GM18907 (cell line): ENCODE measurements around the gene CCL16.

Experiments used
- ATAC-seq: cut with Tn5 transposase; IDR thresholded peaks from one replicate; pipeline ENCODE4 v1.9.1; 2021; ENCODE audit warnings: mild to moderate bottlenecking, moderate library complexity; ENCODE audit not compliant: unreplicated experiment

CCL16 gene

GRCh38 chr17:35986643-35987042 lies 5.3 kb upstream of the CCL16 start, which contains the start of gene CCL14:
CCL14 (minus strand) TSS chr17:35986729; CDS start chr17:35986649, 80 bp downstream.
- no peak for ATAC-seq

DNA sequence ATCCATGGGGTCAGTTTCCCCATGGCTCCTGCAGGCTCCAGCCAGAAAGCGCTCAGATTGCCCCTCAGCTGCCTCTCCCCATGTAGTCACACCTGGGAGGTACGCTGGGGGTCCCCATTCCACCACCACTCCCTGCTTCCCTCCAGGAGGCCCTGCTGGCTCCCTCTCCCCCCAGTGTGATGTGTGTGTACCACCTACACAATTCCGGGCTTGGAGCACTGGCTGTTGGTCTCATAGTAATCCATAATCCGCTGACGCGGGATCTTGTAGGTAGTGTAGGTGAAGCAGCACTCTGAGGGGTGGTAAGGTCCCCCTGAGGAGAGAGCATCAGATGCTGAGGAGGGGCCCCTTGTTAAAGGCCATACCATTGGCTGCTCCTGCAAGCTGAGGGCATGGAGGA lies 2.8 kb upstream of the CCL16 start:
- no peak for ATAC-seq

DNA sequence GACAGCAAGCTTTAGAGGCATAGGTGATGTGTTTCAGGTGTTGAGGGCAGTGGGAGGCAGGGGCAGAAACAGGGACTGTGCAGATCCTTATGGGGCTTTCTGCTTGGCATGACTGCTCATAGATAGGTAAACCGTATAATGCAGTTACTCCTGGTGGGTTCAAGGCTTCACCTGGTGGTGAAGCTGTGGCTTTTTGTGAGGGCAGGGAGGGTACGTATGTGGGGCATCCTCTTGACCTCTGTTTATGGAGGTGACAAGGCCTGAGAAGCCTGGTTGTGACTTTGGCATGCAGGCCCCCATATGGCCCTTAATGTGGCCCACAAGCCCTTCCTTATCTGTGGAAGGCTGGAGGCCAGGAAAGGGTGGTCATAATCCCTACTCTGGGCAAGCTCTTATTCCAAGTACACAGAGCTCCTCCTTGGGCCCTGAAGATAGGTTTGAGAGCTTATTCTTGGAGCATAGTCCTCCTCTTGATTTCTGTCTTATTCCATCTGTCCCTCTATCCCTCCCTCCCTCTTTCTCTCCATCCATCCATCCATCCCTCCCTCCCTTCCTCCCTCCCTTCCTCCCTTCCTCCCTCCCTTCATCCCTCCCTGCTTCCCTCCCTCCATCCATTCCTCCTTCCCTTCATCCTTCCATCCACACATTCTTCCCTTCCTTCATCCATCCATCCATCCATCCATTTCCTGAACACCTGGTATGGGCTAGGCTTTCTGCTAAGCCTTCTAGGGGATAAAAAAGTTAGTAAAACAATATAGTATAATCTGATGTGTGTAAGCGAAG lies 1.3 kb upstream of the CCL16 start:
- no peak for ATAC-seq

DNA sequence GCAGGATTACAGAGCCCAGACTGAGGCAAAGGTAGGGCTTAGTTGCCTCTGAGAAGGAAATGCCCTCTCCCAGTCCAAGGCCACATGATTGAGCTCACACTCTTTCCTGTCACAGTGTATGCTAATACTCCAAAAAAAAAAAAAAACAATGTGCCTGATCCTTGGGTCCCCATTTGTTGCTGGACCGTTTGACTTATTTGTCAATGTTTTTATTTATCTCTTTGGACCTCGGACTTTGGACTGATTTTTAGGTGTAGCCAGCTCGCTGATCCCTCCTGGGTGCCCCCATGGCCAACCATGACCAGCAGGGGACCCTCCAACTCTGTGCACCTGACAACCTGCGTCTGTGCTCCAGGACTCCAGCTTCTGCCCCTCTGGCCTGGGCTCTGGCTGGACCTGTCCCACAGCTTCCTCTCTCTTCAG lies 622 bp upstream of the CCL16 start:
- ATAC-seq: no peak

DNA sequence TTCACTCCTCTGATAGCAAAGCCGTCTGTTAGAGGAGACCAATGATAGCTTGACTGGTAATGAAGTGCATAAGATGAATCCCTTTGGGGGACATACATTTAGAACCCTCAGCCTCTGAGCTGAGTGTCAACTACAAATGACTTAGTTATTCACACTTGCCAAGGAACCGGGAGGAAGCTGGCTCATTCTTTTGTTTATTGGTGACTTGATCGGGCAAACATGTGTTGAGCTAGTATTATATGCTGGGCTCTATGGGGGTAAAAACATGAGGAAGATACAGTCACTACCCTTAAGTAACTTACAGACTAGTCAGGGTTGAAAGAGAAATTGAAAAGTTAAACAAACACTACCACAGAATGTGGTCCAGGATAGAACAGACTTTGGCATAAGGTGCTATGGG lies 3.0 kb downstream of the CCL16 start:
- no peak for ATAC-seq

GRCh38 chr17:35977509-35977908 lies 3.8 kb downstream of the CCL16 start:
- ATAC-seq: no peak

DNA sequence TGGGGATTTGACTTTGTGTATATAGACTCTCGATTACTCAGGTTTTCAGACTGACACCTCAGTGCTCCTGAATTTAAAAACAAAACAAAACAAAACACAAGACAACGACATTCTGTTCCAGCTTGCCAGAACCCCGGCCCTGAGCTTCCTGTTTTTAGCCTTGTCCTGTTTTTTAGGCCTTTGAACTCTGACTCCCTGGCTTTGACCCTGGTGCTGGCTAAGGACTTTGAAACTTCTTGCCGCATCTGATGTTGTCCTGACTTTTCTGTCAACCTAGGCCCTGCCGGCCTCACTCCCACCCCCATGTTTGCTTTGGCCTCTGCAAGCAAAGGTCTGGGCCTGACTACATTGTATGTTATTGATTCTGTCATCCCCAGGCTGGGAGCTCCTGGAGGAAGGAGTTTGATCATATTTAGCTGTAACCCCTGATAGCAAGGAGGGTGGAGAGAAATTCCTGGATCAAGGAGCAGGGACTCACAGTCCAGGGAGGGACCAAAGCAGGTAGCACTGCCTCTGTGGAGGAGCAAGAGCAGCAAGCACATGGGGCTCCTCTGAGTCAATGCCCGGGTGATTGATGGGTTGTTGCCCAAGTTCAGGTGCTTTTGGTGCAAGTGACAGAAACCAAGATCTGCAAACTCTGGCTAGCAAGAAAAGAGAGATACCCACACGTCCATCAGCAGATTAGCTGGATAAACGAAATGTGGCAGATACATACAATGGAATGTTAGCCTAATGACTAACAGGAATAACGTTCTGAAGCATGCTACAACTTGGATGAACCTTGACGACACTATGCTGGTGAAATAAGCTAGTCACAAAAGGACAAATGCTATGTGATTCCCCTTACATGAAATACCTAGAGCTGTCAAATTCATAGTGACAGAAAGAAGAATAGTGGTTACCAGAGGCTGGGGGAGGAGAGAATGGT lies 7.7 kb downstream of the CCL16 start:
- no peak for ATAC-seq

DNA sequence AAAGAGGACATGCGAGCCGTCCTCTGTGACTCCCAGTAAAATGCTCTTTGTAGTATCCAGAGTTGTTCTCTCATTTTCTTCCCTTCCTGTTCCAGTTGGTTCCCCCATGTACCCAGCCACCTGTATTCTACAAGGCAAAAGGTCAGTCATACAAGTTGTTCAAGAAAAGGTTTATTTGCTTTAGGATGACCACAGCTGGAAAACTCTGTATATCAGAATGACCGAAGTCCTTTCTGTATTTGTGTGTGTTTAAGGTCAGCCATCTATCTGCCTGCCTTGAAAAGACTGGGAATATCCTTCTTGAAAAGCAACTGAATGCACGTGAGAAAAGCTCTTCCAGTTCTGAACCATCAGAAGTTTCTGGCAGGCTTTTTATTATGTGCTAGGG lies 8.4 kb downstream of the CCL16 start:
- no peak for ATAC-seq

- ATAC-seq: no peak
Measured at GRCh38 chr17:35972535-35972934, 8.8 kb downstream of the CCL16 start.

DNA sequence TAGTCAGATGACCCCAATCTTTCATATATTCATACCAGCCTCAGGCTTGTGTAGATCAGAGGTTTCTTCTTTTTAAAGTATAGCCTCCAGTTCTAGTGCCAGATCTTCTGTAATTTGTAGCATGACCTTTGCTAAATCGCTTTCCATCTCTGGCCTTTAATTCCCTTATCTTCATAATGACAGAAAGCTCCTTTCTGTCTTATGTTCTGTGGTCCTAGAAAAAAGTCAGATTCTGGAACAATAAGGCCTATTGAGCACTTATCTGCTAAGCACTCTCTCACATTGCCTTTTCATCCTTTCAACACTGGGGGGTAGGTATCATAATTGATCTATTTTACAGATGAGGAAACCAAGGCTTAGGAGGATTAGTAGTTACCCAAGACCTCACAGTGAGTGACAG lies 9.2 kb downstream of the CCL16 start:
- no peak for ATAC-seq

DNA sequence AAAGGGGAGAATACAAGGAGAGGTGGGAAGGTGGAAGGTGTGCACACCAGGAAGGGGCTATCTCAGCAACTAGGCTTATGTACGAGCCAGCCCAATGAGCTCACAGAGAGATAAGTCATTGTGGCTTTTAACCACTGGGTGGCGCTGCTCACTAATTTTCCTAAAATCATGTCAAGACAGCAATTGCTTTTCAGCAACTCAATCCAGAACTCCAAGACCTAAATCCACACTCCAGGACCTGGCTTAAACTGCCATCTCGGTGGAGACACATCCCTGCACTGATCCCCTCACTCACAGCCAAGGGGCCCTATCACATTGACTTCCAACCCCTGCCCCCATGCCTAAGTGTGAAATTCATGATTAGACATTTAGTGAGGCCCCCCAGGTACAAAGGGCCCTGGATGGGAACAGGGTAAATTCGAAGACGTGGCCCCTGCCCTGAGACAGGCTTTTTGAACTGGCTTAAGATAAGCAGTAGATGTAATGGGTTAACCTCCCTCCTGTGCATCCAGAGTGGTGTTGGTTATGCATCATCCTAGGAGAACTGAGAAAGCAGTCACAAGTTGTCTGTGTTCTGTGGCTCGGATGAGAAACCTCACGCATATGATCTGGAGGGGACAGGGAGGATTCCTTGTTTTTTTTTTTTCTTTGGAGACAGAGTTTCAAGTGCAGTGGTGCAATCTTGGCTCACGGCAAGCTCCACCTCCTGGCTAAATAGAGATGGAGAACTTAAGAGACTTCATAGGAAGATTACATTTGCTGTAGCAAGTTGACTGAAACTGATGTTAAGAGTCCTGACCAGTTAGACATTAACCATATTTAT lies 11.5 kb downstream of the CCL16 start:
- ATAC-seq: no peak

DNA sequence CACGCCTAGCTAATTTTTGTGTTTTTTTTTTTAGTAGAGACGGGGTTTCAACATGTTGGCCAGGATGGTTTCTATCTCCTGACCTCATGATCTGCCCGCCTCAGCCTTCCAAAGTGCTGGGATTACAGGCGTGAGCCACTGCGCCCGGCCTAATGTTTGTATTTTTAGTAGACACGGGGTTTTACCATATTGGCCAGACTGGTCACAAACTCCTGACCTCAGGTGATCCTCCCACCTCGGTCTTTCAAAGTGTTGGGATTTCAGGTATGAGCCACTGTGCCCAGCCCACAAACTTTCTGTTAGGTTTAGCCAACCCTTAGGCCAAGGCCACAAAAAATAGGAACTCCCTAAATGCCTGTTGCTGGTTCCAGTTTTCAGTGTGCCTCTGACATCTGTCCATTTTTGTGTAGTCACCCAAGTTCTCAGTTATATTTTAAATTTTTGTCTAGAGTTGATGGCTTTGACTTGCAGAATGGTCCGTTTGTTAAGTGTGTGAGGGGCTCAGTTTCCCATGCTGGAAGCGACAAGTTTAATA lies 12.7 kb downstream of the CCL16 start:
- ATAC-seq: no peak

- no peak for ATAC-seq
Measured at GRCh38 chr17:35965272-35965671, 16.0 kb downstream of the CCL16 start.

- ATAC-seq: no peak
Measured at GRCh38 chr17:35963663-35964062, 17.6 kb downstream of the CCL16 start.

DNA sequence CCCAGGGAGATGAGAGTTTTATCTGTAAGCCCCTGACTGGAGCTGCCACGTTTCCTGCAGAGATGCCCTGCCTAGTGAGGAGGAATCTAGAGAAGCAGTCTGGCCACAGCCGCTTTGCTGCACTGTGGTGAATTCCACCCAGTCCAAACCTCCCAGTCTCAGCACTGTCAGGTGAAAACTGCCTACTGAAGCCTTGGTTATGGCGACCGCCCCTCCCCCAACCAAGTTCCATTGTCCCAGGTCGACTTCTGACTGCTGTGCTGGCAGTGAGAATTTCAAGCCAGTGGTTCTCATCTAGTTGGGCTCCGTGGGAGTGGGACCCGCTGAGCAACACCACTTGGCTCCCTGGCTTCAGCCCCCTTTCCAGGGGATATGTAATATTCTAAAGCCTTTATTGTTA lies 27.6 kb downstream of the CCL16 start:
- no peak for ATAC-seq

DNA sequence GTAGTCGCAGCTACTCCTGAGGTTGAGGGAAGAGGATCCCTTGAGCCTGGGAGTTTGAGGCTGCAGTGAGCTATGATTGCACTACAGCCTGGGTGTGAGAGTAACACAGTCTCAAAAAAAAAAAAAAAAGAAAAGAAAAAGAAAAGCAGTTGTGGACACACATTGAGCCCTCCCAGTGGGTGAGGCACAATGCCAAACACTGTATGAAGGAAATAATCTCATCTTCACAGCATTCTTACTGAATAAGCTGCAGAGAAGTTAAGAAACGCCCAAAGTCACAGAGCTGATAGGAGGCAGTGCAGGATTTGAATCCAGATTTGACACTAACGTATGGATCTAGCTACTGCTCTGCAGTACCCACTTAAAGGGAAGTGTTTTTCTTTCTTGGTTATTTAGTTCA lies 31.9 kb downstream of the CCL16 start:
- no peak for ATAC-seq

DNA sequence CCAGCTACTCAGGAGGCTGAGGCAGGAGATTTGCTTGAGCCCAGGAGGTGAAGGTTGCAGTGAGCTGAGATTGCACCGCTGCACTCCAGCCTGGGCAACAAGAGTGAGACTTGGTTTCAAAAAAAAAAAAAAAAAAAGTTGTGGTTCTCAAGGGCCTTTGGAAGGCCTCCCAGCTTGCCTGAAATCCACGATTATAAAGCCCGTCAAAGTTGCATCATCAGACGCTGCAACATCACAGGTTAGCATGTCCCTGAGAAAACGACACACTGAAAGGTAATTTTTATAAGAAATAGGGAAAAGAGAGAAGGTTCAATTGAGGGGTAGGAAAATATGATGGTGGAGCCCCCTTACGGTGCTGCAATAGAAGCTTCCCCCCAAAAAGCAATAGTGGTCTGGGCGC lies 33.2 kb downstream of the CCL16 start:
- no peak for ATAC-seq

GRCh38 chr17:35947156-35947585 lies 34.1 kb downstream of the CCL16 start:
- no peak for ATAC-seq

DNA sequence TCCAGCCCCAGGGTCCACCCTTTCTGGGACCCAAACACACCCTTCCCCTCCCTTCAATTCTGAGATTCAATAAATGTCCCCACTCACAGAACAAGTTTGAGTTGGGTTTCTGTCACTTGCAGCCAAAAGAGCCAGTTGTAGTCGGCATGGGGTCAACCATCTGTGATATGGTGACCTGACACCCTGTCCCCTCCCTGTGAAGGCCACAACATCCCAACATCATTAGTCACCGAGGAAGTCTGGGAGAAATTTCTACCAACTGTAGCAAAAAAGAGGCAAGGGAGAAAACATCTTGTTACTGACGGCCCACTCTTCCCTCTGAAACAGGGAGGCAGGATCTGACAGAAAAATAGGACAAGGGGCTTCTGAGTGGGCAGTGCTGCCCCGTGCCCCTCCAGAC lies 37.1 kb downstream of the CCL16 start:
- no peak for ATAC-seq

DNA sequence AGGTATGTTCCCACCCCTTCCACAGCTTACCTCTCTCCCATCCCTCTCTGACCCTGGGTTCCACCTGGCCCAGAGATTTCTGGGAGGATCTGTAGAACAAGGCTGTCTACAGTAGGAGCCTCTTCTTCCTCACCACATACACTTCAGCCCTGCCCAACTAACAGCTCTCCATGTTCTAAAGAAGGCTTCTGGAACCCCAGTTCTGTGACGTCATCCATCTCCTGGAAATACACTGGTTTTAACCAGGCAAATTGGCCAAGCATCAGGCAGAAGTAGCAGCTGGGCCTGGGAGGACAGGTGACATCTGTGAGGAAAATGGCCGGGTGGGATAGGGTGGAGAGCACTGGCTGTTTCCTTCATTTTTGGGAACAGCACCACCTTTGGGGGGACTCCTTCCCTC lies 37.8 kb downstream of the CCL16 start, which contains the start of gene LYZL6:
TSS of gene LYZL6 (minus strand) at position 177 of the 400 bp plus-strand sequence. CDS start 4,357 bp downstream, outside the sequence.
- ATAC-seq: no peak
